Measurements from ENCODE around the gene MKNK2. TPM values are rescaled to one million over a fixed set of nuclear protein-coding genes. Genes with fewer than 3 reads are reported as not detected.
"Not testable (repeated sequence)": the region's sequence is repeated elsewhere in the genome, so short reads cannot be mapped to it uniquely, and the experiment has no call there.

Gene MKNK2
- total RNA-seq, 1 donor from 2014 or later = 166 TPM

DNA sequence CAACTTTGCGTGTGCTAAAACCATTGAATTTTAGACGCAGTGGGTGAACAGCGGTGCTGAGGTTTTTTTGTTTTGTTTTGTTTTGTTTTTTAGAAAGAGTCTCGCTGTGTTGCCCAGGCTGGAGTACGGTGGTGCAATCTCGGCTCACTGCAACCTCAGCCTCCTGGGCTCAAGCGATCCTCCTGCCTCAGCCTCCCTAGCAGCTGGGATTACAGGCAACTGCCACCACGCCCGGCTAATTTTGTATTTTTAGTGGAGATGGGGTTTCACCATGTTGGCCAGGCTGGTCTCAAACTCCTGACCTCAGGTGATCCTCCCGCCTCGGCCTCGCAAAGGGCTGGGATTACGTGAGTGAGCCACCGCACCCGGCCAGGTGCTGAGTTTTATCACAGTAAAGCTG, 16.8 kb downstream of the MKNK2 start:
- H3K4me3 Mint-ChIP-seq; DNase-seq (ENCODE audit: low spot score); H3K27ac Mint-ChIP-seq; intact Hi-C loops (cut with micrococcal nuclease); H3K36me3 Mint-ChIP-seq (ENCODE audit: low read depth); H3K27me3 Mint-ChIP-seq (ENCODE audit: insufficient read depth); H3K9me3 Mint-ChIP-seq: not testable (repeated sequence)
- H3K4me1 Mint-ChIP-seq (ENCODE audit: low read depth) = peaks cover 24% of the 10 kb centered on the region

DNA sequence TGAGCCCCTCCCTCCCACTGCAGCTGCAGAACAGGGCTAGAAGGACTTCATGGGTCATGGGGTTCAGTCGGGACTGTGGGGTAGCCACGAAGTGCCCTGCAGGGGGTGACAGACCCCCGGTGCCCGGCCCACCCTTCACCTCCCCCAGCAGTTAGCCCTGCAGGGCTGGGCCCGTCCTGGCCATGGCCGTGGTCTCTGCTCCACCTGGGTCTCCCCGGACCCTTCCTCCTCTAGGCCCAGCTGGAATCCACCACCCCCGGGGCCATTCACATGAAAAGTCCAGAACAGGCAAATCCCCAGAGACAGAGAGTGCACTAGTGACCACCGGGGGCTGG, 17.3 kb downstream of the MKNK2 start:
- Mint-ChIP-seq H3K4me3 (no peak overlapping the region), H3K27ac (no peak overlapping the region), H3K36me3 (ENCODE audit: low read depth) (peaks cover 5% of the 10 kb centered on the region), H3K9me3 (no peaks in the 10 kb centered on the region), H3K27me3 (ENCODE audit: insufficient read depth) (no peaks in the 10 kb centered on the region), H3K4me1 (ENCODE audit: low read depth) (peaks cover 24% of the 10 kb centered on the region)
- DNase-seq (ENCODE audit: low spot score) = no peak
- intact Hi-C loops (cut with micrococcal nuclease) = no loop called here

DNA sequence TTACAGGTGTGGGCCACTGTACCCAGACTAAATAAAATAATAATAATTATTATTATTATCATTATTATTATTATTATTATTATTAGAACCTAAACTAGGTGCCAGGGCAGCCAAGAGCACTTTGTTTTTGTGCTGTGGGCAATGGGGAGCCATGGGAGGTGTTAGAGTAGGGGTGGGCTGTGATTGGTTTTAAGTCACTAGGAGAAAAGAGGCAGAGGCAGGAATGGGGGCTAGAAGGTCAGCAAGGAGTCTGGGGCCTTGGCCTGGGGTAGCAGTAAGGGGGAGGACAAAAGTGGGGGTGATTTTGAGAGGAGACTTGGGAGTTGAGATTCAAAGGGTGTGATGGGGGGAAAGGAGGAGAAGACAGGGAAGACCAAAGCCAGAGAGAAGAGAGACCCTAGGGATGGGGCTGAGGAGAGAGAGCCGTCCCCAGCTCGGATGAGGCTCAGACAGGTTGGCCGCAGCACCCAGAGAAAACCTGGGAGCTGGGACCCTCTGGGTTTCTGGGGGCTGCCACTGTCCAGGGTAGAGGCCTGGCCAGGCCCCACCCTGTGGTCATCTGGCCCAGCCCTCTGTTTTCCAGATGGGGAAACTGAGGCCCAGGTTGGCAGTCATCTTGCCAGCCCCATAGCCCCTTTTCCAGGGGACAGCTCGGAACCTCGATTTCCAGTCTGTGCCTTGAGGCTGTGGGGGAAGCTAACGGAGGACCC, 17.8 kb downstream of the MKNK2 start:
- intact Hi-C loops (cut with micrococcal nuclease) = no loop called here
- no peak overlapping the region for H3K27ac Mint-ChIP-seq
- no peak overlapping the region for H3K4me3 Mint-ChIP-seq
- no peaks in the 10 kb centered on the region for H3K27me3 Mint-ChIP-seq (ENCODE audit: insufficient read depth)
- no peaks in the 10 kb centered on the region for H3K9me3 Mint-ChIP-seq
- H3K4me1 Mint-ChIP-seq (ENCODE audit: low read depth) = peaks cover 24% of the 10 kb centered on the region
- peaks cover 5% of the 10 kb centered on the region for H3K36me3 Mint-ChIP-seq (ENCODE audit: low read depth)
- DNase-seq (ENCODE audit: low spot score) = no peak

DNA sequence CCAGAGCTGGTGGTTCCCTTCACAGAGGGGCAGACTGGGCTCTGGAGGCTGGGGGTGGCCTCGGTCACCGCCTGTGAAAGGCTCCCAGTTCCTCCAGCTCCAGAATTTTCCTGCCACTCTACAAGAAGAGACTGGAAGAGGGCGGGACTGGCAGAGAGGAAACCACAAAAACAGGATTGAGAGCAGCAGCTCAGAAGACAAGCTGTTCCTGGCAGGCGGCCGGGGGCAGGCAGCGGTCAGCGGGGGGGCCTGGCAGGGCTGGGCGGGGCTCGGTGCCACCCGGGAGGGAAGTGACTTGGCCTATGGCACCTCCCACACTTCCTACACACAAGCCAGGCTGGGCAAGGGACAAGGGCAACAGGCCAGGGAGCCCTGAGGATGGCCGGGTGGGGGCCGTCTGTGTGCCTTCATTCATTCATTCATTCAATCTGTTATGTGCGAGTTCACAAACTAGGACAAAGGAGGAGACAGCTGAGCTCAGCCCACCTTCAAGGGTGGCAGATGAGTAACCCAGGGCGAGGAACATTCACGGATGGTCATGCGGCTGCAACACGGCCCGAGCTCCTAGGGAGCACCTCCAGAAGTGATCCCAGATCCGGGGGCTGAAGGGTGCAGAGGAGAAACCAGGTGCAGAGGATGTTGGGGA, 18.6 kb downstream of the MKNK2 start:
- Mint-ChIP-seq H3K4me3 (peak overlapping the region; percentile 58), H3K27me3 (ENCODE audit: insufficient read depth) (no peaks in the 10 kb centered on the region), H3K9me3 (no peaks in the 10 kb centered on the region), H3K36me3 (ENCODE audit: low read depth) (peaks cover 2% of the 10 kb centered on the region), H3K27ac (peak overlapping the region; percentile 80), H3K4me1 (ENCODE audit: low read depth) (peaks cover 24% of the 10 kb centered on the region)
- intact Hi-C loops (cut with micrococcal nuclease) = loop anchor here (1.0 kb wide), 1 partner anchor 16 kb away; no protein-coding TSS in a partner anchor
- DNase-seq (ENCODE audit: low spot score) = no peak

DNA sequence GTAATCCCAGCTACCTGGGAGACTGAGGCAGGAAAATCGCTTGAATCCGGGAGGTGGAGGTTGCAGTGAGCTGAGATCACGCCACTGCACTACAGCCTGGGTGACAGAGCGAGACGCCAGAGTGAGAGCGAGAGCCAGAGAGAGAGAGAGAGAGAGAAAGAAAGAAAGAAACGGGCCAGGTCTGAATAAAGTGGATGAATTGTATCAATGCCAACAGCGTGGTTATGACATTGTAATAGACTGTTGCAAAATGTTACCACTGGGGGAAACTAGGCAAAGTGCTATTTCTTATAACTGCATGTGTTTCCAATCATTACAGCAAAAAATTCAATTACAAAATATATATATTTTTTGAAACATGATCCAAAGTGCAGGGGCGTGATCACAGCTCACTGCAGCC, 23.7 kb downstream of the MKNK2 start:
- Mint-ChIP-seq H3K9me3 (no peaks in the 10 kb centered on the region), H3K27me3 (ENCODE audit: insufficient read depth) (no peaks in the 10 kb centered on the region), H3K4me3 (no peak overlapping the region), H3K27ac (no peak overlapping the region), H3K36me3 (ENCODE audit: low read depth) (no peaks in the 10 kb centered on the region), H3K4me1 (ENCODE audit: low read depth) (peaks cover 6% of the 10 kb centered on the region)
- DNase-seq (ENCODE audit: low spot score) = no peak
- intact Hi-C loops (cut with micrococcal nuclease) = no loop called here

DNA sequence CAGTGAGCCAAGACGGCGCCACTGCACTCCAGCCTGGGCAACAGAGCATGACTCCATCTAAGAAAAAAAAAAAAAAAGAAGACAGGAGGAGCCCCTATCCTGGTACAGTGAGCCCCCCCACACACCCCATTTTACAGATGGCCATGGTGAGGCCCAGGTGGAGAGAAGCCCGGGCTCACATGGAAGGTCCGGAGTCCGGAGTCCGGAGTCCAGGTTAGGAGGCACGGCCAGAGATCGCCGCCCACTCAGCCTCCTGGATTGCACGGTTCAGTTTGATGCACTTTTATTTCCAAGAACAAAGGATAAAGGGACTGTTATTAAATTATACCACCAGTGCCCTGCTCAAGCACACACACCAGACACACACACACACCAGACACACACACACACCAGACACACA, 24.3 kb downstream of the MKNK2 start:
- intact Hi-C loops (cut with micrococcal nuclease) = no loop called here
- no peak overlapping the region for H3K4me3 Mint-ChIP-seq
- H3K4me1 Mint-ChIP-seq (ENCODE audit: low read depth) = peaks cover under 1% of the 10 kb centered on the region
- H3K27ac Mint-ChIP-seq = no peak overlapping the region
- no peak for DNase-seq (ENCODE audit: low spot score)
- no peaks in the 10 kb centered on the region for H3K27me3 Mint-ChIP-seq (ENCODE audit: insufficient read depth)
- H3K9me3 Mint-ChIP-seq = no peaks in the 10 kb centered on the region
- no peaks in the 10 kb centered on the region for H3K36me3 Mint-ChIP-seq (ENCODE audit: low read depth)

DNA sequence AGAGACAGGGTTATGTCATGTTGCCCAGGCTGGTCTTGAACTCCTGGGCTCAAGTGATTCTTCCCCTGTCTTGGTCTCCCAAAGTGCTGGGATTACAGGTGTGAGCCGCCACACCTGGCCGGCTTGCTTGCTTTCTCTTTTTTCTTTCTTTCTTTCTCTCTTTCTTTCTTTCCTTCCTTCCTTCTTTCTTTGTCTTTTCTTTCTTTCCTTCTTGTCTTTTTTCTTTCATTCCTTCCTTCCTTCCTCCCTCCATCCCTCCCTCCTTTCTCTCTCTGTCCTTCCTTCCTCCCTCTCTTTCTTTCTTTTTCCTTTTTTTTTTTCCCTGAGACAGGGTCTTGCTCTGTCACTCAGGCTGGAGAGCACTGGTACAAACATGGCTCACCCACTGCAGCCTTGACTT, 28.8 kb downstream of the MKNK2 start:
- Mint-ChIP-seq H3K4me3 (no peak overlapping the region), H3K4me1 (ENCODE audit: low read depth) (peaks cover 9% of the 10 kb centered on the region), H3K27me3 (ENCODE audit: insufficient read depth) (no peaks in the 10 kb centered on the region), H3K9me3 (no peaks in the 10 kb centered on the region), H3K36me3 (ENCODE audit: low read depth) (no peaks in the 10 kb centered on the region), H3K27ac (no peak overlapping the region)
- no peak for DNase-seq (ENCODE audit: low spot score)
- intact Hi-C loops (cut with micrococcal nuclease) = no loop called here

DNA sequence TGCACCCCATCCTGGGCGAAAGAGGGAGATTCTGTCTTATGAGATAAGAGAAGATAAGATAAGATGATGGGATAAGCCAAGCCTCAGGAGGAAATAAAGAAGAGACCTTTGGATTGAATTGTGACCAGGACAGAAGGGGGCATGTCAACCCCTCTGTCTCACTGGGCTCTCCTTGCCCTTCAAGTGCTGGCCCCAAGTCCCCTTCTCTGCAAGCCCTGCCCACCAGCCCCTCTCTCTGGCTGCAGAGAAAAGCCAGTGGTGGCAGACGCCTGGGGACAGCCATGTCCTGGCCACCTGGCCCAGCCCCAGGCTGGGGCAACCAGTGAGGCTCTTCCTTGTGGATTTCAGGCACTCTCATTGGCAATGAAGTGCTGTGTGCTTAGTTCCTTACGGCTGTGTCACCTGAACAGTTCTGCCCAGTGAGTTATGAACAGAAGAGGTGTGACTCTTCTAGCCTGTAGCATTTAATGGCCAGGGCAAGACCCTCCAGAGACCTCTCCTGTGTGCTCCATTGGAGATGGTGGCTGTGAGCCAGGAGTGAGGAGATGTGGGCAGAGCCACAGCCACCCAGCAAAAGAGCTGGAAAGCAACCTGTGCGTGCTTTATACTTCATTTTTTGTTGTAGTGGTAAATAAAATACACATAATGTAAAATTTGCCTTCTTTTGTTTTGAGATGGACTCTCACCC, 29.4 kb downstream of the MKNK2 start:
- H3K4me1 Mint-ChIP-seq (ENCODE audit: low read depth) = peaks cover 9% of the 10 kb centered on the region
- no peak overlapping the region for H3K27ac Mint-ChIP-seq
- no peaks in the 10 kb centered on the region for H3K9me3 Mint-ChIP-seq
- no peaks in the 10 kb centered on the region for H3K36me3 Mint-ChIP-seq (ENCODE audit: low read depth)
- H3K27me3 Mint-ChIP-seq (ENCODE audit: insufficient read depth) = no peaks in the 10 kb centered on the region
- no peak for DNase-seq (ENCODE audit: low spot score)
- intact Hi-C loops (cut with micrococcal nuclease) = no loop called here
- no peak overlapping the region for H3K4me3 Mint-ChIP-seq

DNA sequence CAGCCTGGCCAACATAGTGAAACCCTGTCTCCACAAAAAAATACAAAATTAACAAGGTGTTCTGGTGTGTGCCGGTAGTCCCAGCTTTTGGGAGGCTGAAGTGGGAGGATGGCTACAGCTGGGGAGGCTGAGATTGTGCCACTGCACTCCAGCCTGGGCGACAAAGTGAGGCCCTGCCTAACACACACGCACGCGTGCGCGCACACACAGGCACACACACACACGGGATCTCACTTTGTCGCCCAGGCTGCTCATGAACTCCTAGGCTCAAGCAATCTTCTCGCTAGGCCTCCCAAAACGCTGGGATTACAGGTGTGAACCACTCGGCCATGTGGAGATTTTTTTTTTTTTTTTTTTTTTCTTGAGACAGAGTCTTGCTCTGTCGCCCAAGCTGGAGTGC, 32.3 kb downstream of the MKNK2 start:
- Mint-ChIP-seq H3K27me3 (ENCODE audit: insufficient read depth) (no peaks in the 10 kb centered on the region), H3K9me3 (no peaks in the 10 kb centered on the region), H3K4me1 (ENCODE audit: low read depth) (peaks cover 9% of the 10 kb centered on the region), H3K27ac (no peak overlapping the region), H3K4me3 (no peak overlapping the region), H3K36me3 (ENCODE audit: low read depth) (no peaks in the 10 kb centered on the region)
- no peak for DNase-seq (ENCODE audit: low spot score)
- intact Hi-C loops (cut with micrococcal nuclease) = loop anchor here (1.0 to 5.0 kb wide), 9 partner anchors 17 to 149 kb away; partner anchors contain the start of genes AP3D1, IZUMO4, MKNK2 and MOB3A

DNA sequence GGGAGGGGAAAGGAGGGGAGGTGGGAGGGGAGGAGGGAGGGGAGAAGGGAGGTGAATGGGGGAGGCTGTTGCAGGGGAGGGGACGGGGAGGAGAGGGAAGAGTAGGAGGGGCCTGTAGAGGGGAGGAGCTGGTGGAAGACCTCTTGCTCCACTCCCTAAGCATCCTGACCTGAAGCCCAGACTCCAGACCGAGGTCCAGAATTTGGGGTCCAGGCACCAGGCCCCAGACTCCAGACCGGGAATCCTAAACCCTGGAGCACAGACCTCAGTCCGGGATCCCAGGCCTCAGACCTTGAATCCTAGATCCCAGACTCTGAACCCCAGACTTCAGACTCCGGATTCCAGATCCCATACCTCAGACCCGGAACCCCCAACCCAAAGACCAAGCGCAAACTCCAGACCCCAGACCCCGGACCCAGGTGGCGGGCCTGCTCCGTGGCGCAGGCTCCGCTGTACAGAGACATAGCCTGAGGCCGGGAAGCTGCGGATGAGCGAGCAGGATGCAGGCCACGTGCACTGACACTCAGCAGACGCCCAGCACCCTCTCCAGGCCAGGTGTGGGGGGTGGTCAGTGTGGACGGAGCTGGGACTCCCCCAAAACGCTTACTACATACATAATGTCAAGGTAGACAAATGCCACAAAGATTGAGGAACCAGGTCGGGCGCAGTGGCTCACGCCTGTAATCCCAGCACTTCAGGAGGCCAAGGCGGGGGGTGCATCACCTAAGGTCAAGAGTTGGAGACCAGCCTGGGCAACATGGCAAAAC, 34.8 kb downstream of the MKNK2 start:
- intact Hi-C loops (cut with micrococcal nuclease) = loop anchor here (1.0 to 5.0 kb wide), 3 partner anchors 16 to 151 kb away; partner anchors contain the start of gene AP3D1
- H3K4me3 Mint-ChIP-seq = peak overlapping the region; percentile 77
- H3K27me3 Mint-ChIP-seq (ENCODE audit: insufficient read depth) = no peaks in the 10 kb centered on the region
- DNase-seq (ENCODE audit: low spot score) = peak; percentile 44
- no peaks in the 10 kb centered on the region for H3K36me3 Mint-ChIP-seq (ENCODE audit: low read depth)
- H3K9me3 Mint-ChIP-seq = no peaks in the 10 kb centered on the region
- peaks cover 9% of the 10 kb centered on the region for H3K4me1 Mint-ChIP-seq (ENCODE audit: low read depth)
- H3K27ac Mint-ChIP-seq = peak overlapping the region; percentile 36

DNA sequence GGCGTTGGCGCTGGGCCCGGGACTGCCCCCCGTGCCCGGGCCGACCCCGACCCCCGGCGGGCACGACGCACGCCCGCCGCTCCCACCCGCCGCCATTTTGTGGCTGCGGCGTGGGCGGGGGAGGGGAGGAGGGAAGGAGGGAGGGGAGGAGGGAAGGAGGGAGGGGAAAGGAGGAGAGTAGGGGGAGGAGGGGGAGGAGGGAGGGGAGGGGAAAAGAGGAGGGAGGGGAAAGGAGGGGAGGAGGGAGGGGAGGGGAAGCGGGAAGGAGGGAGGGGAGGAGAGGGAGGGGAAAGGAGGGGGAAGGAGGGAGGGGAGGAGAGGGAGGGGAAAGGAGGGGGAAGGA, 35.5 kb downstream of the MKNK2 start, which contains the start of gene BTBD2:
BTBD2 (minus strand) TSS at position 107 of the 343 bp plus-strand sequence; CDS start at position 96, 11 bp downstream.
- Mint-ChIP-seq H3K36me3 (ENCODE audit: low read depth) (no peaks in the 10 kb centered on the region), H3K27me3 (ENCODE audit: insufficient read depth) (no peaks in the 10 kb centered on the region), H3K4me3 (peak within 1 kb of the TSS; percentile 77), H3K27ac (peak within 1 kb of the TSS; percentile 36), H3K9me3 (no peaks in the 10 kb centered on the region), H3K4me1 (ENCODE audit: low read depth) (peaks cover 9% of the 10 kb centered on the region)
- peak; percentile 40 for DNase-seq (ENCODE audit: low spot score)
- intact Hi-C loops (cut with micrococcal nuclease) = loop anchor here (5.0 kb wide), 2 partner anchors 137 to 152 kb away; partner anchors contain the start of gene AP3D1

DNA sequence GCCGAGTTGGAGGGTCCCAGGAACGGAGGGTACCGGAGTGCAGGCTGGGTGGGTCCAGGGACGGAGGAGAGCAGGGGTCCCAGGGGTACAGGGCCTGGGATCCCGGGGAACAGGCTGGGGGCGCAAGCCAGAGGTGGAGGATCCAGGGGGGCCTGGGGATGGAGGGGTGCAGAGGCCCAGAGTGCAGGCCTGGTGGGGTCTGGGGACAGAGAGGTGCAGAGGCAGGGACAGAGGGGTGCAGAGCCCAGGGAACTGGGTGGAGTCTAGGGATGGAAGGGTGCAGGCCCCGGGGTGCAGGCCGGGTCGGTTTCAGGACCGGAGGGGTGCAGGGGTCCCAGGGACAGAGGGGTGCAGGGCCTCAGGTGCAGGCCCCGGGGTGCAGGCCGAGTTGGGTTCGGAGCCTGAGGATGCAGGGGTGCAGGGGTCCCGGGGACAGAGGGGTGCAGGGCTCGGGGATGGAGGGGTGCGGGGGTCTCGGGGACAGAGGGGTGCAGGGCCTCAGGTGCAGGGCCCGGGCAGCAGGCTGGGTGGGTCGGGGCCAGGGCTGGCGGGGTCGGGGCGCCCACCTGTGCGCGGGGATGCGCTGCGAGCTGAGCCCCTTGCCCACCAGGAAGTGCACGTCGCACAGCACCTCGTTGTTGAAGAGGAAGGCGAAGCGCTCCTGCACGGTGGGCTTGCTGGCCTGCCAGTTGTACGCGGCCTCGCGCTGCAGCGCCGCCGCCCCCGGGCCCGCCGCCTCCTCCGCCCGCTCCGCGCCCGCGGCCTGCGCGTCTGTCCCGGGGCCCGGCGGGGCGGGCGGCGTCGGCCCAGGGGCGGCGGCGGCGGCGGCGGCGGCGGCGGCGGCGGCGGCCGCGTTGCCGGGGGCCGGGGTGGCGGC, 36.1 kb downstream of the MKNK2 start:
- H3K36me3 Mint-ChIP-seq (ENCODE audit: low read depth) = no peaks in the 10 kb centered on the region
- peaks cover 8% of the 10 kb centered on the region for H3K4me1 Mint-ChIP-seq (ENCODE audit: low read depth)

More for the DNA sequence above, 36.1 kb downstream of the MKNK2 start:
- intact Hi-C loops (cut with micrococcal nuclease) = loop anchor here (5.0 kb wide), 2 partner anchors 137 to 152 kb away; partner anchors contain the start of gene AP3D1
- Mint-ChIP-seq H3K27ac (no peak overlapping the region), H3K9me3 (no peaks in the 10 kb centered on the region), H3K27me3 (ENCODE audit: insufficient read depth) (no peaks in the 10 kb centered on the region), H3K4me3 (peak overlapping the region; percentile 66)
- no peak for DNase-seq (ENCODE audit: low spot score)

Measured in activated T-helper 1 cell treated with anti-CD3 and anti-CD28 coated beads, Interleukin-12 subunit alpha, Interleukin-12 subunit beta, Interleukin-2, Interleukin-4 antibody, amounts not matched to agents 30 ng/mL and 10 ng/mL and 1 ng/mL, durations not matched to agents 14 hours and 24 hours and 36 hours (primary cell).